GM06990 (cell line): ENCODE measurements around the gene PSRC1.

Experiments used
- DNase-seq: peaks from one replicate; pipeline ENCODE4 v3.0.0-alpha.2; 2011; ENCODE audit not compliant: insufficient read length; ENCODE audit errors: extremely low read depth
- H3K27me3 ChIP-seq: replicated peaks from 2 replicates; pipeline ENCODE4 v1.6.0; 2011; ENCODE audit warnings: low read length; ENCODE audit not compliant: control insufficient read depth, insufficient read depth
- H3K36me3 ChIP-seq: 2 replicates; pipeline ENCODE4 v1.5.1; 2011; ENCODE audit warnings: low read length; ENCODE audit not compliant: control insufficient read depth, insufficient read depth
- H3K4me3 ChIP-seq: replicated peaks from 2 replicates; pipeline ENCODE4 v1.5.1; 2011; ENCODE audit warnings: low read depth, mild to moderate bottlenecking, control low read depth, low read length
- CTCF ChIP-seq: IDR thresholded peaks from 2 replicates; pipeline ENCODE4 v1.5.1; 2011; ENCODE audit warnings: low read length, control low read depth, mild to moderate bottlenecking, inconsistent platforms; ENCODE audit not compliant: insufficient read depth, poor library complexity, severe bottlenecking

PSRC1 gene

GRCh38 chr1:109239047-109239408 lies 43.9 kb downstream of the PSRC1 start:
- H3K27me3 ChIP-seq: no peaks in the 10 kb centered on the region
- H3K36me3 ChIP-seq: peaks cover 28% of the 10 kb centered on the region
- TF ChIP-seq CTCF: no peak
- H3K4me3 ChIP-seq: no peak overlapping the region
- no peak for DNase-seq

- TF ChIP-seq CTCF: no peak
- Histone ChIP-seq H3K4me3 (no peak overlapping the region), H3K36me3 (peaks cover 28% of the 10 kb centered on the region), H3K27me3 (no peaks in the 10 kb centered on the region)
- no peak for DNase-seq
Measured at GRCh38 chr1:109238382-109238781, 44.6 kb downstream of the PSRC1 start.

- peaks cover 28% of the 10 kb centered on the region for H3K36me3 ChIP-seq
- no peak for DNase-seq
- H3K27me3 ChIP-seq: no peaks in the 10 kb centered on the region
- H3K4me3 ChIP-seq: no peak overlapping the region
- TF ChIP-seq CTCF: no peak
Measured at GRCh38 chr1:109237512-109237911, 45.4 kb downstream of the PSRC1 start.

GRCh38 chr1:109235137-109235536 lies 47.8 kb downstream of the PSRC1 start:
- TF ChIP-seq CTCF: no peak
- Histone ChIP-seq H3K4me3 (no peak overlapping the region), H3K36me3 (peaks cover 38% of the 10 kb centered on the region), H3K27me3 (no peaks in the 10 kb centered on the region)
- no peak for DNase-seq

- no peaks in the 10 kb centered on the region for H3K27me3 ChIP-seq
- no peak for TF ChIP-seq CTCF
- no peak for DNase-seq
- no peak overlapping the region for H3K4me3 ChIP-seq
- peaks cover 29% of the 10 kb centered on the region for H3K36me3 ChIP-seq
Measured at GRCh38 chr1:109231066-109231465, 51.9 kb downstream of the PSRC1 start.
